ENCODE results near the gene MX2. TPM values are rescaled to one million over a fixed set of nuclear protein-coding genes. Genes with fewer than 3 reads are reported as not detected.

MX2 gene
- total and polyA plus RNA-seq, 4 donors: 0.69 to 4.7 (median 2.2) TPM

DNA sequence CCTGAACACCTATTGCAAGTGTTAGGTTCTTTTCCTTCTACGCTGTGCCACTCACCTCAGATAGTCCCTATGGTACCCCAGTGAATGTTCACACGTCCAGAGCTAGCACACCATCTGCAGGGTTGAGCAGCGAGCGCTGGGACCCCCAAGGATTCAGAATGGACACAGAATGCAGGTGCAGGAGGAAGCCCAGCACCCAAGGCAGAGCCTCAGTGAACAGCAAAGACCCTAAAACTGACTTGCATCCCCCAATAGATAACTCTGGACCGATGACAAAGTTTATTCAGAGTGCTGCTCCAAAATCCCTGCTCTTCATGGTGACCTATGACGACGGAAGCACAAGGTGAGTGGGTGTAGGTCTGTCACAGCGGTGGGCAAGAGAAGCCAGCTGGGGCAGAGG is 15.1 kb upstream of the MX2 start:
- WGBS: 94% methylated on average over 8 of the region's 8 CpGs
- DNase-seq (ENCODE audit: low spot score): no peak
- no peak overlapping the region for H3K4me3 ChIP-seq (ENCODE audit: low read depth in 1 of 3, low read length in 3 of 3)
- TF ChIP-seq, protein P1, sequence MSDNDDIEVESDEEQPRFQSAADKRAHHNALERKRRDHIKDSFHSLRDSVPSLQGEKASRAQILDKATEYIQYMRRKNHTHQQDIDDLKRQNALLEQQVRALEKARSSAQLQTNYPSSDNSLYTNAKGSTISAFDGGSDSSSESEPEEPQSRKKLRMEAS (IDR thresholded peaks at IDR 0.05): no peak
- no peak for TF ChIP-seq RAD21 (IDR thresholded peaks at IDR 0.05)
- TF ChIP-seq NR2F2 (IDR thresholded peaks at IDR 0.05): no peak
- no peak for TF ChIP-seq FOXA2 (IDR thresholded peaks at IDR 0.05)
- TF ChIP-seq SP1 (IDR thresholded peaks at IDR 0.05): no peak
- H3K36me3 ChIP-seq (ENCODE audit: control insufficient read depth in 4 of 4, insufficient read depth in 3 of 4, low read depth in 1 of 4, low read length in 3 of 4): no peaks in the 10 kb centered on the region
- no peak overlapping the region for H3K27ac ChIP-seq (ENCODE audit: low read depth in 1 of 2, low read length in 2 of 2)
- peaks cover 0 to 3% (median under 1%) of the 10 kb centered on the region in 4 donors for H3K9me3 ChIP-seq (ENCODE audit: control insufficient read depth in 4 of 4, low read length in 3 of 4)
- H3K9ac ChIP-seq (ENCODE audit: low read depth in 1 of 2, low read length in 2 of 2): no peak overlapping the region
- H3K4me1 ChIP-seq (ENCODE audit: control insufficient read depth in 4 of 4, insufficient read depth in 4 of 4, low read length in 3 of 4): no peaks in the 10 kb centered on the region
- H3K27me3 ChIP-seq (ENCODE audit: control insufficient read depth in 4 of 4, insufficient read depth in 4 of 4, low read length in 3 of 4): peaks cover 0 to 6% (median 0%) of the 10 kb centered on the region in 4 donors

DNA sequence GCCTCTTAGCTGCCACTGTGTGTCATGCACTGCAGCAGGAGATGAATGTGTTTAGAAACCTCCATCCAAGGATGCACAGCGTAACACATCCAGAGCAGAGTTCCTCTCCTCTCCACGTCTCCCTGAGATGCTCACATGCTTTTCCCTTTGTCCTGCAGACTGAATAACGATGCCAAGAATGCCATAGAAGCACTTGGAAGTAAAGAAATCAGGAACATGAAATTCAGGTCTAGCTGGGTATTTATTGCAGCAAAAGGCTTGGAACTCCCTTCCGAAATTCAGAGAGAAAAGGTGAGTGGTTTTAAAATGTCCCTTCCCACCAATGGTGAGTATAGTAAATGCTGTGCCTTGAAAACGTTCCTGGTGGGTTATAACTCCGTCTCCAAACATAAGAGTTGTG is 13.4 kb upstream of the MX2 start:
- H3K27ac ChIP-seq (ENCODE audit: low read depth in 1 of 2, low read length in 2 of 2): no peak overlapping the region
- DNase-seq (ENCODE audit: low spot score): no peak

DNA sequence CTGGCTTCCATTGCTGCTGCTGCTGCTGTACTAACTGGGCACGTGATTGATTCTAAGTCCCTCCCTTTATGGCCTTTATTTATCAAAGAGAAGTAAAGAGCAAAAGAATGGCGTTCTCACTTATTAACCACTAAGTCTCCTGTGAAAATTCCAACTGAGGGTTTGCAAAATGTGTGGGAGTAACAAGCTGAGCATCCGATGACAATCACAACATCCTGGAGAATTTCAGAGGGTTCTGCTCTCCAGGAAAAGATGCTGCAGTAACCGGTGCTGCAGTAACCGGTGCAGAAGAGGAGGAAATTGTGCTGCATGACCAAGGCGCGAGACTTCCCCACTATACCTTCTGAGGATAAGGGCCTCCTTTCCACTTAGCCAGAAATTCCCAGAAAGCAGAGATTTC is 12.7 kb upstream of the MX2 start:
- no peak overlapping the region for H3K27ac ChIP-seq (ENCODE audit: low read depth in 1 of 2, low read length in 2 of 2)
- TF ChIP-seq NR2F2 (IDR thresholded peaks at IDR 0.05) (no peak), EGR1 (IDR thresholded peaks at IDR 0.05; ENCODE audit: low read depth in 2 of 2) (no peak), JUND (IDR thresholded peaks at IDR 0.05) (no peak), HNF4G (IDR thresholded peaks at IDR 0.05) (no peak)
- no peaks in the 10 kb centered on the region for H3K36me3 ChIP-seq (ENCODE audit: control insufficient read depth in 4 of 4, insufficient read depth in 3 of 4, low read depth in 1 of 4, low read length in 3 of 4)
- H3K4me1 ChIP-seq (ENCODE audit: control insufficient read depth in 4 of 4, insufficient read depth in 4 of 4, low read length in 3 of 4): no peaks in the 10 kb centered on the region
- 85% methylated on average over 7 of the region's 7 CpGs for WGBS
- DNase-seq (ENCODE audit: low spot score): no peak
- H3K9ac ChIP-seq (ENCODE audit: low read depth in 1 of 2, low read length in 2 of 2): no peak overlapping the region
- no peaks in the 10 kb centered on the region for H3K9me3 ChIP-seq (ENCODE audit: control insufficient read depth in 4 of 4, low read length in 3 of 4)
- H3K4me3 ChIP-seq (ENCODE audit: low read depth in 1 of 3, low read length in 3 of 3): no peak overlapping the region
- H3K27me3 ChIP-seq (ENCODE audit: control insufficient read depth in 4 of 4, insufficient read depth in 4 of 4, low read length in 3 of 4): peaks cover 0 to 4% (median 0%) of the 10 kb centered on the region in 4 donors

More for the DNA sequence above, 13.4 kb upstream of the MX2 start:
- Histone ChIP-seq H3K4me1 (ENCODE audit: control insufficient read depth in 4 of 4, insufficient read depth in 4 of 4, low read length in 3 of 4) (no peaks in the 10 kb centered on the region), H3K36me3 (ENCODE audit: control insufficient read depth in 4 of 4, insufficient read depth in 3 of 4, low read depth in 1 of 4, low read length in 3 of 4) (no peaks in the 10 kb centered on the region), H3K4me3 (ENCODE audit: low read depth in 1 of 3, low read length in 3 of 3) (no peak overlapping the region), H3K9me3 (ENCODE audit: control insufficient read depth in 4 of 4, low read length in 3 of 4) (no peaks in the 10 kb centered on the region), H3K27me3 (ENCODE audit: control insufficient read depth in 4 of 4, insufficient read depth in 4 of 4, low read length in 3 of 4) (peaks cover 0 to 4% (median 0%) of the 10 kb centered on the region in 4 donors), H3K9ac (ENCODE audit: low read depth in 1 of 2, low read length in 2 of 2) (no peak overlapping the region)
- 72% methylated on average over 6 of the region's 6 CpGs for WGBS
- TF ChIP-seq FOXA1 (IDR thresholded peaks at IDR 0.05): no peak
- TF ChIP-seq, protein P1 (IDR thresholded peaks at IDR 0.05): no peak
- TF ChIP-seq HNF4A (conservative IDR thresholded peaks at IDR 0.05): no peak
- no peak for TF ChIP-seq RAD21 (IDR thresholded peaks at IDR 0.05)

DNA sequence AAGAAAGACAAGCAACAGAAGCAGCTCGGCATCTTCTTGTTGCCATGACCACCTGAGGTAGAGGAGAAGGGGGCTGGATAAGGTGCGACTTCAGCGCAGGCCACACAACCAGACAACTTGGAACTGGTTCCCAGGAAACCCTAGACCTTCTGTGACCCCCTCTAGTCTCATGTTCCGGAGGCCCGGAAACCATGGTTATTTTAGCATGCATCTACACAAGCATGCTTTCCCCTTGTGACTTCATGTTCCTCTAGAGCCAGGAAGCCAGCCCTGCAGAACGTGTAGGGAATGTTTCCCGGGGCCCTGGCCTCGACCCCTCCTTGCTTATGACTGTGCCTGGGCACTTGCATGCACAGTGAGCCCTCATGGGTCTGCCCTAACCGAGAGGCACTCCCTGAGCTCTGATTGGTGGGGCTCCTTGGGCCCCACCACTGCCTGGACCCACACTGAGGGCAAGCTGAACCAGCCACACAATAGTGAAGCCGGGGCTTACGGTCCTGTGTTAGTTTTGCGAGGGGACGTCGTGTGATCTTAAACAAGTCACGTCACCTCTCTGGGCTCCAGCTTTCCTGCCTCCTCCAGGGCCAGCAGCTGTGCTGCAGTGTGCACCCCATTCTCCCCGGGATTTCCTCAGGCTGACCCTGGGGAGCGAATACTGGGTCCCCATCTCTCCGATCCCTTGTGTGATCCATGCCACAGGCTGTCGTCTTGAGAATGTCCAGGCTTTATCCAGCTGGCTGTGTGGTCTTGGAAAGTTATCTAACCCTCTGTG is 12.0 kb upstream of the MX2 start:
- DNase-seq (ENCODE audit: low spot score): no peak
- H3K36me3 ChIP-seq (ENCODE audit: control insufficient read depth in 4 of 4, insufficient read depth in 3 of 4, low read depth in 1 of 4, low read length in 3 of 4): no peaks in the 10 kb centered on the region
- no peaks in the 10 kb centered on the region for H3K9me3 ChIP-seq (ENCODE audit: control insufficient read depth in 4 of 4, low read length in 3 of 4)
- no peak overlapping the region for H3K4me3 ChIP-seq (ENCODE audit: low read depth in 1 of 3, low read length in 3 of 3)
- TF ChIP-seq JUND (IDR thresholded peaks at IDR 0.05): no peak
- TF ChIP-seq GABPA (IDR thresholded peaks at IDR 0.05 in 1 of 2, conservative IDR thresholded peaks at IDR 0.05 in 1 of 2): no peak
- no peak for TF ChIP-seq SP1 (IDR thresholded peaks at IDR 0.05)
- TF ChIP-seq, protein P1 (IDR thresholded peaks at IDR 0.05): no peak
- no peak overlapping the region for H3K27ac ChIP-seq (ENCODE audit: low read depth in 1 of 2, low read length in 2 of 2)
- H3K27me3 ChIP-seq (ENCODE audit: control insufficient read depth in 4 of 4, insufficient read depth in 4 of 4, low read length in 3 of 4): peaks cover 0 to 4% (median 0%) of the 10 kb centered on the region in 4 donors
- no peaks in the 10 kb centered on the region for H3K4me1 ChIP-seq (ENCODE audit: control insufficient read depth in 4 of 4, insufficient read depth in 4 of 4, low read length in 3 of 4)
- WGBS: 85% methylated on average over 19 of the region's 19 CpGs
- no peak overlapping the region for H3K9ac ChIP-seq (ENCODE audit: low read depth in 1 of 2, low read length in 2 of 2)
